HTERT RPE-1 (cell line): ENCODE results near the gene GAGE10.

Experiments used
- in situ Hi-C: fragments of 300-500 bp; cut with MboI; formaldehyde crosslinking; loops from 4 replicates; pipeline ENCODE4 v1.14.3; 2020; ENCODE audit warnings: low sequenced_read_pairs

The GAGE10 gene

GRCh38 chrX:49303346-49303745, at the start of gene GAGE10:
Gene GAGE10 (plus strand): TSS chrX:49303646. CDS start chrX:49304860, 1,214 bp downstream.
- in situ Hi-C loops: no loop called here

DNA sequence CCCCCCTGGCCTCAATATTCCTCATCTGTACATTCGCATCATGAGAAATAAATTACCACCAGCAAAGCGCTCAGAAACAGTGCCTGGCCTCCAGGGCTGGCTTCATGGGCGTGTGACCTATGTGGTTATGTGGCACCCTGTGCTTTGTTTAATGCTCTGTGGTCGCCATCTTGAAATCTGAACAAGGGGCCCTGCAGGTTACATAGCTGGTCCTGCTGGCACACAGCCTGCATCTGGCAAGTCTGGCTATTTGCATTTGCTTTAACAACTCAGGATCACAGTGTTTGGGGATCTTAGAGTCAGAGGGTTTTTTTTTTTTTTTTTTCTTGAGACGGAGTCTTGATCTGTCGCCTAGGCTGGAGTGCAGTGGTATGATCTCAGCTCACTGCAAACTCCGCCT, 48.8 kb upstream of the GAGE10 start:
- in situ Hi-C loops: no loop called here

DNA sequence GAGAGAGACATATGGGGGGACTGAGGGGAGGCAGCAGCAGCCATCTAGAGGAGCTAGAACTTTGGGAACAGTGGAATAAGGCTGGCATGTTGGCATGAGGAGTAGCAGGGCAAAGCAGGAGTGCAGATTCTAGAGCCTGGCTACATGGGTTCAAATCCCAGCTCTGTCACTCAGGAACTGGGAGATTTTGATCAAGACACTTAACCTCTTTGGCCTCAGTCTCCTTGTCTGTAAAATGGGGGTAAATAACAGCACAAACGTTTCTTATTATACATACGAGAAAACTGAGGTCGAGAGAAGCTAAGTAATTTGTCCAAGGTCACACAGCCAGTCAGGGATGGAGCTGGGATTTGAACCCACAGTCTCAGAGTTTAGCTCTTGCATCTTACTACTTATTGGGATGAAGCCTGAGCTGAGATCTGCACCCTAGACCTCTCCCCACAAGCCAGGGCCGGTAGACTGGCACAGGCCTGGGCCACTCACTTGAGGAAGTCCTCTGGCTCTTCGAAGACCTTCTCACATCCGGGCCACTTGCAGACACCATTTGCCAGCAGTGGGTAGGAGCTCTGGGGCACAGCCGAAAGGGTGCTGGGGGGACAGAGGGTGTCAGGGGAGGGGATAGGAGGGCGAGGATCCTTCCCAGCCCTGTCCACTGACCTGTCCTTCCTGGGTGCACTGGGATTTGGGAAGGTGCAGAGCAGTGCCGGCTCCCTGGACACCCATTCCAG, 47.0 kb upstream of the GAGE10 start:
- in situ Hi-C loops: no loop called here

DNA sequence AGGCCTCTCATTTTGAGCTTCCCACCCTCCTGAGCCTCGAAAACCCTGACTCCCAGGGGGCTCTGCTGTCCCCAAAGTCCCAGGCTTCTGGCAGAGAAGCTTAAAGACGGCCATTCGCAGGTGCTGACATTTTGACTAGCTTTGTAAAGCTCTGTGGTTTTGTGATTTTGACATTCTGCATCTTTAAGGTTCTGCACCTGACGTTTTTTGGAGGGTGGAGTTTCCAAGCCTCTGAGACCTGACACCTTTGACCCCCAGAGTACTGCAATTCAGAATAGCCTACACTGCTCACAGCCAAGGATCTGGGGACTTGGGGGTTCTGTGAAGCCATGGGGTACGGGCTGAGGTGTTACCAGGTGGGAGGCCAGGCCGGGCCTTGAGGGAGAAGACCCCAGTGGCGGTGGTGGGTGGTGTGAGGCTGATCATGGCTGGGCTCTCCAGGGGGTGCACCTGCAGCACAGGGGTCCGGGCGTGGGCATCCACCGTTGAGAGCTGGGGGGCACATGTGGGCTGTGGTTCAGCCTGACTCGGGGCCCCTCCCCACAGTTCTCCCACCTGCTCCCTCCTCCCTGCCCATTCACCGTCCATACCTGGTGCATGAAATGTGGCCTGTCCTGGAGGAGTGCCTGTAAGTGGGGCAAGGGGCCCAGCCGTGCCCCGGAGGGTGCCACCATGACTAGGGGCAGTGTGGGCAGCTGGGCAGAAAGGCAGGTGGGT, 46.2 kb upstream of the GAGE10 start:
- in situ Hi-C loops: no loop called here

DNA sequence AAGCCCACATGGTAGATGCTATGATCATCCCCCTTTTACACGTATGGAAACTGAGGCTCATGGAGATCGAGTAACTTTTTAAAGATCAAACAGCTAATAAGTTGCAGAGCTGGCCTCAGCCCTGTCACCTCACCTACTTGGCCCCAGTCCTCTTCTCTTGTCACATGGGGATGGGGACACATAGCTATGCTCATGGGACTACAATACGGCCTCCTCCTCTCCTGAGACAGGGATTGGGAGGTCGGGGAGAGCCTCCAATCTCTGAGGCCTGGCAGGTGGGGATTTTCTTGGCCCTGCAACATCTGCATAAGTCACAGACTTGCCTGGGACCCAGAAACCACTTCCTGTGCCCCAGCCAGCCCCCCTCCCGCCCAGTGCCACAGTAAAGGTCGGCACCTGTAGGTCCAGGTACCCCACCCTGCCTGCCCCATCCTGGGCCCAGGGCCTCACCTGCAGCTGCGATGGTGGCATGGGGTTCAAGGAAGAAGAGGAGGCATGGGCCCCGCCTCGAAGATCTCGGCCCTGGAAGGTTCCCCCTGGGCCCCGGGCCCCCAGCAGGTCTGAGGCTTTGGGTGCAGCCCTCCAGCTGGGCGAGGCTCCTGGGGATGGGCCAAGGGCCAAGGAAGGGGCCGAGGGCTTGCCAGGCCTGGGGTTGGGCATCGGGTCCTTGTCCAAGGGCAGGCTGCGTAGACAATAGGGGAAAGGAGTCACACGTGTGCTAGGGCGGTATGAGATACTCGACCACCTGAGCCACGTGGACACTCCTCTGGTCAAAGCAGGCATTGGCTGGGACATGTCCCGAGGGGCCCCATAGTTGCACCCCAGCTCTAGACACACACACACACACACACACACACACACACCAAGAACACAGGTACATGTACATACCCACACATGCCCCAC, 45.3 kb upstream of the GAGE10 start:
- in situ Hi-C loops: no loop called here

DNA sequence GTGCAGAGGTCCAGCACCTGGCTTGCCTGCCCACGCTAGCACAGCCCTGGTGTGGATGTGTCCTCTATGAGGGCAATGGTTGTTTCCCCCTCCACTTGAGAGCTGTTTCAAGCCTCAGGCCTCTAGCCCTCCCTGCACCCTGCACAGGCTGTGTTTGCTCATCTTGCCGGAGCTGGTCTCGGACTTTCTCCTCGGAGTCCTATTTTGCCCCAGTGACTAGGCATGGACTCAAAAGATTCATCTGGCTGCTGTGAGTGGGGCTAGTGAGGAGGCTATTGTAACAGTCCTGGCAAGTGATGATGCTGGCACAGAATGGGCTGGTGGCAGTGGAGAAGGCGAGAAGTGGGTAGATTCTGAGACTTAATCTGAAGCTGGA, 44.7 kb upstream of the GAGE10 start:
- in situ Hi-C loops: no loop called here

GRCh38 chrX:49260221-49260985, 43.0 kb upstream of the GAGE10 start:
- in situ Hi-C loops: no loop called here

- in situ Hi-C loops: no loop called here
Measured at GRCh38 chrX:49262603-49263002, 40.8 kb upstream of the GAGE10 start.

- in situ Hi-C loops: no loop called here
Measured at GRCh38 chrX:49263631-49264030, 39.8 kb upstream of the GAGE10 start.

DNA sequence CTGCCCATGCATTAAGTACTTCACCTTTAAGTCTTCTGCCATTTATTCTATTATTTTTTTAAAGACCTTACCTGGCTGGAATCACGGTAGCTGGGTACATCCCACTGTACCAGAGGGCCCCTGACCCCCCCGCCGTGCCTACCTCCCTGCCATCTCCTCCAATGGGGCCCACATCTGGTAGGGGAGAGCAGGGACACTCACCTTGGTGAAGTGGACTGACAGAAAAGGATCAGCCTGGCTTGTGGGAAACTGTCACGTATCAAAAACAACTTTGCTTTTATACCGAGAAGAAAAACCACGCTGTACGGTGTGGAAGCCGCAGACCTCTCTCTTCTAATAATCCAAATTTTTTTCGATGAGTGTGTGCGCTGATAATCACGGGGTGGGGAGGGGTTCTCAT, 39.0 kb upstream of the GAGE10 start, which contains the start of gene FOXP3:
FOXP3 (minus strand) TSS at position 251 of the 400 bp plus-strand sequence. CDS start 6,205 bp downstream, outside the sequence.
- in situ Hi-C loops: no loop called here

DNA sequence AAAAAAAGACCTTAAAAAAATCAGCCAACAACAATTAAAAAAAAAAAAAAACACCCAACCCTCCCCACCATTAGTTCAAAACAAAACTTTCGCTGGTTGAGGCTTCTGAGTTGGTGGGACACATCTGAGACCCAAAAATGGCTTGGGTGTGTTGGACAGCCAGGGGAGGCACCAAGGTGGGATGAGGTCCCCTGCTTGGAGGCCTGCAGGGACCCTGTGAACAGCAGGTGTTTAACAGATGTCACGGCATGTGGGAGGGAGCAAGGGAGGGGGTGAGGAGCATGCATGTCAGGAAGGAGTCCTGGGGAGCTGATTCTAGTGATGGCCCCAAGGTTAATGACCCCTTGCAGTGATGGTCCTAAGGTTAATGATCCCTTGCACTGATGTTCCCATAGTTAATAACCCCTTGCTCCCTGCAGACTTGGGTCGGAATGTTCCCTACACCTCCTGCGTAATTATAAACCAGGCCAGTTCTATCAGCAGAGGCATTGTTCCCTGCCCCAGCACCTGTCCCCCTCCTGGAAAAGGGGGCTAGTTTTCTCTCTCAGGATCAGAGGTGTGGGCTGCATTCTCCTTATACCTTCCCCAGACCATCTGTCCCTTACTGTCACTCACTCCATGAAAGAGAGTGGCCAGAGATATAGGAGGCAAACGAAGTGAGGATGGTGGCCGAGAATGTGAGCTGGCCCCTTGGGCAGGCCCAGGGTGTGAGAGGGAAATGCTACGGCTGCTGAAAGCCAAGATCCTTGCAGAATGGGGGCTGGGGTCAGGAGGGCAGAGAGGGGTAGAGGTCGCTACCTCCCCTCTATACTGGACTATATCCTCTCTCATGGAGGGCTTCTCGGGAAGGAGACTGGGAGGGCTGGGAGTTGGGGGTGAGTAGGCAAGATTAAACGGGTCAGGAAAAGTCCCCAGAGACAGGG, 36.7 kb upstream of the GAGE10 start:
- in situ Hi-C loops: no loop called here

DNA sequence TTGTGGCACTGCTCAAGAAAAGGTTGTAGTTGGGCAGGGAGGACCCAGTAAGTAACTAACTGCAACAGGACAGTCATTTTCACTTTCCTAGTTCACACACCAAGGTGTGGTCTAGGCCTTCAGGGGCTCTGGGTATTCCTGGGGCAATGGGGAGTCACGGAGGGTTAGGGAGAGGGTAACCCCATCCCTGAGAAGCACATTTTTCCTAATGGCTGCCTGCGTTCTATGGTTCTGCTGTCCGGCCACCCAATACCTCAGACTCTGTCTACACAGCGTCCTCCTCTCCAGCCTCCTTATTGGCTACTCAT, 34.8 kb upstream of the GAGE10 start:
- in situ Hi-C loops: no loop called here

DNA sequence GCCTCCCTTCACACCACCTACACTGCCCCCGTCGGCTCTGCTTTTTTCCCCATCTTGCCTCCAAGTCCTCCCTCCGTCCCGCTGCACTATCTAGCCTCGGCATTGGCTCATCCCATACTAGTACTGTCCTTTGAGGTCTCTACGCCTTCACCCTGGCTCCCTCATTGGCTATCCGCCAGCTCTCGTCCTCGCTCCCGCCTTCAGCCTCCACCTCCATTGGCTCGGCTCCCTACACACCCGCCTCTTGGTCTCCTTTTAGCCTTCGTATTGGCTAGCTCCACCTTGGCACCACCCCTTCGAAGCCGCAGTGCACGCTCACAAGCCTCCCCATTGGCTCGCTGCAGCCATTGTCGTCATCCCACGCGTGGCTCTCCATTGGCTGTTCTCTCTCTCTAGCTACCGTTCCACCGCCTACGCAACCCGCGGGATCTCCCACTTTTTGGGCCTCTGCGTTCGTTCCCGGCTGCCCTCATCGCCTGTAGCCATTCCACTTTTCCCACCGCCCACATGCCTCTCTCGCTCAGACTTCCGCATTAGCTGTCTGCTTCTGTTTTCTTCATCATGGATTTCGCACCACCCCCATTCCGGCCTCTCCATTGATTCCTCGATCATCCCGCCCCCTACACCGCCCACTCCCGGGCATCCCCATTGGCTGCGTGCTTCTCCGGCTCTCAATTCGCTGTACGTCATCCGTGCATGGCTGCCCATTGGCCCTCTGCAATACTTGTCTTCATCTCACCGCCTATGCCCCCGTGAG, 34.3 kb upstream of the GAGE10 start:
- in situ Hi-C loops: no loop called here

GRCh38 chrX:49269767-49270248, 33.6 kb upstream of the GAGE10 start, which contains the start of gene PPP1R3F:
Gene PPP1R3F (plus strand): TSS chrX:49269793. CDS start chrX:49269870, 77 bp downstream.
- in situ Hi-C loops: no loop called here

DNA sequence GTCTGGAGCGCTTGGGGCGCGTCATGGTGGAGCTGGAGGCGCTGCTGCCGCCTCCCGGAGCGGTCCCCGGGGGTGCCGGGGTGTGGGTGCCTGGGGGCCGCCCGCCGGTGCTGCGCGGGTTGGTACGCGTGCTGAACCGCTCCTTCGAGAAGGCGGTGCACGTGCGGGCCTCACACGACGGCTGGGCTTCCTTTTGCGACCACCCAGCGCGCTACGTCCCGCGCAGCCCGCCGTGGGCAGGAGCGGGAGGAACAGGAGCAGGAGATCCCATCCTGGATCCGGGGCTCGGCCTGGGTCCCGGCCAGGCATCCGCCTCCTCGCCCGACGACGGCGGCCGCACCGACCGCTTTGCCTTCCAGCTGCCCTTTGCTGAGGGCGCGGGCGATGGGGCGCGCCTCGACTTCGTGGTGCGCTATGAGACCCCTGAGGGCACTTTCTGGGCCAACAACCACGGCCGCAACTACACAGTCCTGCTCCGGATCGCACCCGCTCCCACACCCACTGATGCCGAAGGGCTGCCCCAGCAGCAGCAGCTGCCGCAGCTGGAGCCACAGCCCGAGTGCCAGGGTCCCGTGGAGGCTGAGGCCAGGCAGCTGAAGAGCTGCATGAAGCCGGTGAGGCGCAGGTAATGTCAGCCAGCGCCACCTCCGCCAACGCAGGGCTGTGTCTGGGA, 33.1 kb upstream of the GAGE10 start:
- in situ Hi-C loops: no loop called here

GRCh38 chrX:49271341-49271740, 32.1 kb upstream of the GAGE10 start:
- in situ Hi-C loops: no loop called here

- in situ Hi-C loops: no loop called here
Measured at GRCh38 chrX:49272421-49272820, 31.0 kb upstream of the GAGE10 start.

- in situ Hi-C loops: no loop called here
Measured at GRCh38 chrX:49273181-49273727, 30.2 kb upstream of the GAGE10 start.
